Psoas muscle (tissue), 8 donors: ENCODE measurements around the gene TFAP2A. TPM values are rescaled to one million over a fixed set of nuclear protein-coding genes. Genes with fewer than 3 reads are reported as not detected.

Experiments
- ATAC-seq, 4 donors: fragments of 200-7000 bp; cut with Tn5 transposase; one replicate each; pipeline ENCODE4 v1.9.1; 2020; ENCODE audit warnings: moderate library complexity in 3 of 4, mild to moderate bottlenecking in 2 of 4
- DNase-seq, 2 donors: peaks; one replicate each; pipeline ENCODE4 v3.0.0-alpha.2; 2020
- H3K27ac ChIP-seq: fragments of 200-600 bp; one replicate; pipeline ENCODE4 v1.8.0; 2022
- H3K27me3 ChIP-seq, 3 donors: fragments of 200-600 bp in 1 of 3; one replicate each; pipeline versions ENCODE4 v1.6.1 to v1.8.0; 2013 to 2022; ENCODE audit warnings: low read length in 2 of 3, mild to moderate bottlenecking in 2 of 3, moderate library complexity in 1 of 3; ENCODE audit not compliant: insufficient read depth in 3 of 3
- H3K36me3 ChIP-seq, 2 donors: fragments of 200-600 bp in 1 of 2; one replicate each; pipeline versions ENCODE4 v1.6.1 to v1.8.0; 2013 to 2022; ENCODE audit warnings: low read depth in 1 of 2, mild to moderate bottlenecking in 1 of 2, moderate library complexity in 1 of 2; ENCODE audit not compliant: insufficient read depth in 1 of 2
- H3K4me1 ChIP-seq: fragments of 200-600 bp; one replicate; pipeline ENCODE4 v1.8.0; 2022
- H3K4me3 ChIP-seq: fragments of 200-600 bp; one replicate; pipeline ENCODE4 v1.8.0; 2022; ENCODE audit warnings: mild to moderate bottlenecking
- H3K9me3 ChIP-seq: fragments of 200-600 bp; one replicate; pipeline ENCODE4 v1.8.0; 2022
- WGBS, 3 donors: extraction: QIAGEN DNeasy Blood & Tissue Kit; methylation state at CpG; one replicate each; pipeline versions ENCODE4 v1.1.6 to v1.1.7; 2013; 5-methylcytosine and 5-hydroxymethylcytosine counted together
- intact Hi-C, 2 donors: fragments of 100-400 bp; cut with DNase I; formaldehyde crosslinking; loops; one replicate each; pipeline versions ENCODE4 v1.11.0 to v1.14.2; 2022
- polyA plus RNA-seq, 3 donors: library from polyadenylated mRNA; stranded (reverse); fragments of 200-250 nt; gene quantifications; one replicate each; pipeline ENCODE4 v1.2.3, GENCODE V29; 2013
- total RNA-seq, 4 donors: library from RNA; stranded (reverse); fragmentation: NEBNext Ultra II Directional in 2 of 4; extraction: Animal tissue kit (Norgen Biotek cat#: 25700) in 2 of 4; gene quantifications; one replicate each; pipeline versions ENCODE4 v1.2.1 to v1.2.4, GENCODE V29; 2021 to 2023
- TF ChIP-seq, protein P1 (sequence below): fragments of 200-600 bp; IDR thresholded peaks from one replicate; pipeline ENCODE4 v1.8.0; 2022; ENCODE audit warnings: antibody characterized with exemption
- donor health status: healthy with polysubstance abuse.
- donor health status: DM: no; HTN: no; CAD: no; lungs with moderate emphysema.
- donor health status: Bipolar disorder and iron deficiency.
- donor health status: healthy.
- donor health status: DM: yes; HTN: yes; CAD: no.
- donor health status: DM: no; HTN: no; CAD: no.
- donor health status: DM: no; HTN: no; CAD: no.
- donor health status: DM: yes; HTN: yes; CAD: no.

The TFAP2A gene
- total and polyA plus RNA-seq, 7 donors: under 0.01 to 0.15 TPM; not detected in 5

DNA sequence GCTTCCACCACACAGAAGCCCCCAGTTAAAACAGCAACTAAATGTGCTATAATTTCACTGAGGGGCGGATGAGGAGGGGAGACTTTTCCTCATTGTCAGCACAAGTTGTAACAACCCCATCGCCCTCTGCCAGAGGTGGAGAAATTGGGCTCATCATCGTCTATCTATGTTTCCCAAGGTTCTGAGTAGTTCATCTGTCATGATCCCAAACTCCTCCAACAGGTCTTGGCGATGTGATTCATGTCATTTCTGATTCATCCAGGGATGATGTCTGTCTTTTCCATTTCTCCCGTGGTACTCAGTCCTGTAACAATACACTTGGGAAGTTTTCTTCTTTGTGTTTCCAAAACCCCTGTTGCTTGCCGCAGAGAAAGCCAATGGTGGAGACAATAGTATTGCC is 51.0 kb downstream of the TFAP2A start:
- Histone ChIP-seq H3K27ac (no peak overlapping the region), H3K4me3 (no peak overlapping the region), H3K9me3 (no peaks in the 10 kb centered on the region), H3K36me3 (no peaks in the 10 kb centered on the region), H3K4me1 (no peaks in the 10 kb centered on the region), H3K27me3 (peaks cover 0 to 3% (median 2%) of the 10 kb centered on the region in 3 donors)
- no peak for DNase-seq
- 76 to 84% (median 83%) methylated on average over 6 of the region's 6 CpGs for WGBS, 3 donors
- no peak for ATAC-seq
- TF ChIP-seq, protein P1, sequence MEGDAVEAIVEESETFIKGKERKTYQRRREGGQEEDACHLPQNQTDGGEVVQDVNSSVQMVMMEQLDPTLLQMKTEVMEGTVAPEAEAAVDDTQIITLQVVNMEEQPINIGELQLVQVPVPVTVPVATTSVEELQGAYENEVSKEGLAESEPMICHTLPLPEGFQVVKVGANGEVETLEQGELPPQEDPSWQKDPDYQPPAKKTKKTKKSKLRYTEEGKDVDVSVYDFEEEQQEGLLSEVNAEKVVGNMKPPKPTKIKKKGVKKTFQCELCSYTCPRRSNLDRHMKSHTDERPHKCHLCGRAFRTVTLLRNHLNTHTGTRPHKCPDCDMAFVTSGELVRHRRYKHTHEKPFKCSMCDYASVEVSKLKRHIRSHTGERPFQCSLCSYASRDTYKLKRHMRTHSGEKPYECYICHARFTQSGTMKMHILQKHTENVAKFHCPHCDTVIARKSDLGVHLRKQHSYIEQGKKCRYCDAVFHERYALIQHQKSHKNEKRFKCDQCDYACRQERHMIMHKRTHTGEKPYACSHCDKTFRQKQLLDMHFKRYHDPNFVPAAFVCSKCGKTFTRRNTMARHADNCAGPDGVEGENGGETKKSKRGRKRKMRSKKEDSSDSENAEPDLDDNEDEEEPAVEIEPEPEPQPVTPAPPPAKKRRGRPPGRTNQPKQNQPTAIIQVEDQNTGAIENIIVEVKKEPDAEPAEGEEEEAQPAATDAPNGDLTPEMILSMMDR: no peak
- intact Hi-C loops: no loop called here

DNA sequence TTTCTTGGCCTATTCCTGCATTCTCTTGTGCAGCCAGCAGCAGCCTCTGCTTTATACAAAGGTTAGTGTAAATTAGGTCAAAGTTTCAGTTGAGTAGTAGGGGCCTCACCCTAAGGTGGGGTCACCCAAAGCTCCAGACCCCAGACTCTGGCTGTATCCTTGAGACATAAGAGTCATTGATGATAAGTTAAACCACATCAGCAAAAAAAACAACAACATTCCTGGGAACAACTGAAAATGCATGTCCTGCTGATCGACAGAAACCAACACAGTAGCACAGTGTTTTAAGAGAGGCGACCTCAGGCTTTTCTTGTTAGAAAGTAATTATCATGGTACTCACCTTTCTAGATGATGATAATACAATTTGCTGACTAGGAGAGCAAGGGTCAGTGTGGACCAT is 52.6 kb downstream of the TFAP2A start:
- Histone ChIP-seq H3K4me3 (no peak overlapping the region), H3K36me3 (no peaks in the 10 kb centered on the region), H3K27ac (no peak overlapping the region), H3K9me3 (no peaks in the 10 kb centered on the region), H3K4me1 (no peaks in the 10 kb centered on the region), H3K27me3 (peaks cover 0 to 2% (median 2%) of the 10 kb centered on the region in 3 donors)
- intact Hi-C loops: no loop called here
- no peak for ATAC-seq
- DNase-seq: no peak
- TF ChIP-seq, protein P1: no peak
- WGBS, 3 donors: 64 to 72% (median 64%) methylated on average over 2 of the region's 2 CpGs

DNA sequence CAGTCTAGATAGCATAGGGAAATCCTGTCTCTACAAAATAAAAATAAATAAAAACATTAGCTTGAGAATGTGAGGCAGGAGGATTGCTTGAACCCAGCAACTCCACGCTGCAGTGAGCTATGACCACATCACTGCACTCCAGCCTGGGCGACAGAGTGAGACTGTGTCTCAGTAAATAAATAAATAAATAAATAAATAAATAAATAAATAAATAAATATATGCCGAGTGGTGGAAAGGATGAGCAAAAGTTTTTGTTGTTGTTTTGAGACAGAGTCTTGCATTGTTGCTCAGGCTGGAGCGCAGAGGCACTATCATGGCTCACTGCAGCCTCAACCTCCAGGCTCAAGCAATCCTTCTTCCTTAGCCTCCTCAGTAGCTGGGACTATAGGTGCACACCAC is 53.4 kb downstream of the TFAP2A start:
- Histone ChIP-seq H3K27ac (no peak overlapping the region), H3K9me3 (no peaks in the 10 kb centered on the region), H3K4me1 (no peaks in the 10 kb centered on the region), H3K27me3 (peaks cover 0 to 2% (median 0%) of the 10 kb centered on the region in 3 donors), H3K36me3 (no peaks in the 10 kb centered on the region), H3K4me3 (no peak overlapping the region)
- DNase-seq (no peak), ATAC-seq (no peak)
- TF ChIP-seq, protein P1: no peak
- WGBS, 3 donors: 68 to 90% (median 89%) methylated on average over 4 of the region's 4 CpGs
- intact Hi-C loops: no loop called here

DNA sequence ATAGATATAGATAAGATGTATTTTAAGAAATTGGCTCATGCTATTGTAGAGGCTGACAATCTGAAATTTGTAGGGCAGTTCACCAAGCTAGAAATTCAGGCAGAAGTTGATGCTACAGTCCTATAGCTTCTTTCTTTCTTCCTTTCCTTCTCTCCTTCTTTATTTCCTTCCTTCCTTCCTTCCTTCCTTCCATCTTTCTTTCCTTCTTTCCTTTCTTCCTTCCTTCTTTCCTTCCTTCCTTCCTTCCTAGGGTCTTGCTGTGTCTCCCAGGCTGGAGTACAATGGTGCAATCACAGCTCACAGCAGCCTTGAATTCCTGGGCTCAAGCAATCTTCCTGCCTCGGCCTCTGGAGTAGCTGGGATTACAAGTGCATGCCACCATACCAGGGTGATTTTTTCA is 55.3 kb downstream of the TFAP2A start:
- WGBS, 3 donors: 51 to 64% (median 63%) methylated on average over 1 of the region's 1 CpG
- H3K36me3 ChIP-seq: no peaks in the 10 kb centered on the region
- H3K27ac ChIP-seq: no peak overlapping the region
- DNase-seq: no peak
- intact Hi-C loops: no loop called here
- peaks cover 0 to 9% (median 2%) of the 10 kb centered on the region in 3 donors for H3K27me3 ChIP-seq
- H3K9me3 ChIP-seq: no peaks in the 10 kb centered on the region
- no peaks in the 10 kb centered on the region for H3K4me1 ChIP-seq
- no peak for ATAC-seq
- no peak overlapping the region for H3K4me3 ChIP-seq
- TF ChIP-seq, protein P1: no peak

DNA sequence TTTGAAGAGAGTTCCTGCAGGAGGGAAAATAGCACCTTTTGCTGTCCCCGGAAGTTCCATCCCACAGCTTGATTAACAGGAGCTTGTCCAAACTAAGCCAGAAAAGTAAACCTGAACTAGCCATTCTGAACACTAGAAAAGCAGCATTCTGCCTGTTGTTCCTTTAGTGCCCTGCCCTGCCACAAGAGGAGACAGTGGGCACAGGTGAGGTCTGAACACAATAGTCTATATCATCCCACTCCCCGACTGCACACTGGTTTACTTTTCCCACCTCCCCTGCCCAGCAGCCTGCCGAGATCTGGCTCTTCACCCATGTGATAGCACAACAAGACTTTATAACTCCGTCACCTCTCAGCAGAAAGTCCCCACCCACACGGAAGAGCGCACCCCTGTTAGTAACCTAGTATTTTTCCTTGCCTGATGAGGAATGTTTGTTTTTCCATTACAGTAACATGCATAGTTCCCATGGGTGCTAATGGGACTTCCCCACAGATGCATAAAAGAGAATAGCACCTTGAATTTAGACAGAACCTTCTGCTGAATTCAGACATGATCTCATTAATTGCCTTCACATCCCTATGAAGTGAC is 59.7 kb downstream of the TFAP2A start:
- TF ChIP-seq, protein P1: no peak
- no peak for ATAC-seq
- intact Hi-C loops: no loop called here
- Histone ChIP-seq H3K36me3 (no peaks in the 10 kb centered on the region), H3K4me3 (no peak overlapping the region), H3K4me1 (no peaks in the 10 kb centered on the region), H3K27me3 (peaks cover 0 to 9% (median 0%) of the 10 kb centered on the region in 3 donors), H3K27ac (no peak overlapping the region), H3K9me3 (no peaks in the 10 kb centered on the region)
- 47 to 57% (median 54%) methylated on average over 6 of the region's 6 CpGs for WGBS, 3 donors
- DNase-seq: no peak
